Panc1 (cell line): Measurements from ENCODE around the gene WWOX. TPM values are rescaled to one million over a fixed set of nuclear protein-coding genes. Genes with fewer than 3 reads are reported as not detected.

Experiments used
- ATAC-seq: fragments of 200-7000 bp; cut with Tn5 transposase; 2 replicates; pipeline ENCODE4 v1.9.1; 2020; ENCODE audit warnings: mild to moderate bottlenecking, moderate library complexity
- BruUV-seq: library from RNA; stranded (reverse); fragments of 400-500 nt; replicated peaks from 2 replicates; lab custom pipeline; 2021; lab: Mats Ljungman, UMichigan
- CTCF ChIA-PET: fragments of 300-600 bp; sonication (Branson Sonifier 250); formaldehyde crosslinking; loops from one replicate; lab custom pipeline; 2022; ENCODE audit warnings: antibody characterized with exemption; lab: Charles Lee
- POLR2A ChIA-PET: fragments of 300-600 bp; sonication (Branson Sonifier 250); formaldehyde crosslinking; loops from one replicate; lab custom pipeline; 2022; ENCODE audit warnings: antibody characterized with exemption; lab: Charles Lee
- DNase-seq: peaks from one replicate; pipeline ENCODE4 v3.0.0-alpha.2; 2010; ENCODE audit warnings: low read depth, low spot score
- H3K27ac ChIP-seq: 2 replicates; pipeline ENCODE4 v1.5.1; 2011; ENCODE audit warnings: mild to moderate bottlenecking, low read length, inconsistent platforms
- H3K27me3 ChIP-seq: fragments of 200-500 bp; sonication (Bioruptor generic); 2 replicates; pipeline ENCODE4 v1.6.0; 2014; ENCODE audit warnings: low read length, inconsistent platforms; ENCODE audit not compliant: control insufficient read depth, insufficient read depth
- H3K36me3 ChIP-seq: fragments of 200-500 bp; sonication (Bioruptor generic); 2 replicates; pipeline ENCODE4 v1.5.1; 2014; ENCODE audit warnings: inconsistent platforms, mild to moderate bottlenecking, low read length, moderate library complexity; ENCODE audit not compliant: control insufficient read depth, insufficient read depth
- H3K4me1 ChIP-seq: 2 replicates; pipeline ENCODE4 v1.5.1; 2011; ENCODE audit warnings: inconsistent platforms, mild to moderate bottlenecking, low read length, moderate library complexity; ENCODE audit not compliant: control insufficient read depth, insufficient read depth
- H3K4me3 ChIP-seq, 2 experiments: 2 replicates each; pipeline ENCODE4 v1.5.1; 2011 to 2012; ENCODE audit warnings: low read depth in 2 of 2, low read length in 2 of 2, mild to moderate bottlenecking in 2 of 2, inconsistent platforms in 1 of 2, moderate library complexity in 1 of 2
- H3K9me3 ChIP-seq: fragments of 200-500 bp; sonication (Bioruptor generic); 2 replicates; pipeline ENCODE4 v1.5.1; 2014; ENCODE audit warnings: low read depth, mild to moderate bottlenecking, inconsistent platforms, low read length, moderate library complexity; ENCODE audit not compliant: control insufficient read depth, insufficient read depth
- CTCF ChIP-seq: fragments of 450-650 bp; IDR thresholded peaks from 2 replicates; pipeline ENCODE4 v1.5.1; 2017; ENCODE audit warnings: mild to moderate bottlenecking
- POLR2AphosphoS5 ChIP-seq: IDR thresholded peaks from 2 replicates; pipeline ENCODE4 v1.6.1; 2012; ENCODE audit warnings: mild to moderate bottlenecking, low read depth, low read length, moderate library complexity
- REST ChIP-seq, 2 experiments: IDR thresholded peaks; 2 replicates each; pipeline ENCODE4 v1.6.1; 2011 to 2012; ENCODE audit warnings: low read depth in 2 of 2, control low read depth in 1 of 2, low read length in 1 of 2, mild to moderate bottlenecking in 1 of 2, moderate library complexity in 1 of 2; ENCODE audit not compliant: insufficient read depth in 1 of 2
- SIN3A ChIP-seq: IDR thresholded peaks from 2 replicates; pipeline ENCODE4 v1.6.1; 2012; ENCODE audit warnings: low read depth, mild to moderate bottlenecking, low read length, moderate library complexity, borderline replicate concordance; ENCODE audit not compliant: insufficient read depth
- TCF7L2 ChIP-seq: IDR thresholded peaks from 2 replicates; pipeline ENCODE4 v1.6.1; 2011; ENCODE audit warnings: mild to moderate bottlenecking, low read depth, low read length, inconsistent platforms
- in situ Hi-C: cut with HindIII; loops from 2 replicates; pipeline ENCODE4 v1.10.0; 2016; ENCODE audit warnings: low sequenced_read_pairs, low pct_unique_long_range_greater_than_20kb
- intact Hi-C: fragments of 100-400 bp; cut with micrococcal nuclease; formaldehyde crosslinking; loops from one replicate; pipeline ENCODE4 v1.10.0; 2022; ENCODE audit not compliant: unreplicated experiment
- total RNA-seq: library from RNA; stranded (reverse); gene quantifications from one replicate; pipeline ENCODE4 v1.2.1, GENCODE V29; 2021; ENCODE audit not compliant: unreplicated experiment

Gene WWOX
- total RNA-seq, 1 experiment from 2014 or later = 12.5 TPM

- Histone ChIP-seq H3K4me1 (no peaks in the 10 kb centered on the region), H3K27ac (no peak overlapping the region), H3K27me3 (no peaks in the 10 kb centered on the region), H3K4me3 (no peak overlapping the region), H3K9me3 (no peaks in the 10 kb centered on the region), H3K36me3 (no peaks in the 10 kb centered on the region)
- DNase-seq = no peak
- ChIA-PET CTCF (no interaction called here), POLR2A (no interaction called here)
- intact Hi-C loops = no loop called here
- ATAC-seq = no peak
- TF ChIP-seq POLR2AphosphoS5 = no peak
- no peak for TF ChIP-seq REST (IDR thresholded peaks at IDR 0.05; ENCODE audit: insufficient read depth in 1 of 2, low read depth in 2 of 2, low read length in 1 of 2)
- TF ChIP-seq CTCF = no peak
- no peak for TF ChIP-seq TCF7L2
- no peak for TF ChIP-seq SIN3A
- BruUV-seq = no TSS peak
- in situ Hi-C loops = no loop called here
Observed at GRCh38 chr16:78950768-78951167, 851.3 kb downstream of the WWOX start.

GRCh38 chr16:78952630-78953029, 853.2 kb downstream of the WWOX start:
- Histone ChIP-seq H3K4me3 (no peak overlapping the region), H3K9me3 (no peaks in the 10 kb centered on the region), H3K27me3 (no peaks in the 10 kb centered on the region), H3K36me3 (no peaks in the 10 kb centered on the region), H3K27ac (no peak overlapping the region), H3K4me1 (no peaks in the 10 kb centered on the region)
- no TSS peak for BruUV-seq
- in situ Hi-C loops (no loop called here), intact Hi-C loops (no loop called here)
- no peak for DNase-seq
- TF ChIP-seq TCF7L2 (no peak), SIN3A (no peak), POLR2AphosphoS5 (no peak), REST (IDR thresholded peaks at IDR 0.05; ENCODE audit: insufficient read depth in 1 of 2, low read depth in 2 of 2, low read length in 1 of 2) (no peak), CTCF (no peak)
- ChIA-PET POLR2A (no interaction called here), CTCF (no interaction called here)
- ATAC-seq = no peak
